PC-9 (cell line): ENCODE results near the gene FAM169A. TPM values are rescaled to one million over a fixed set of nuclear protein-coding genes. Genes with fewer than 3 reads are reported as not detected.

Experiments used
- BruUV-seq: library from RNA; stranded (reverse); fragments of 400-500 nt; replicated peaks from 2 replicates; lab custom pipeline; 2021; lab: Mats Ljungman, UMichigan
- CTCF ChIA-PET: fragments of 300-600 bp; sonication (Branson Sonifier 250); formaldehyde crosslinking; loops from one replicate; lab custom pipeline; 2022; ENCODE audit warnings: antibody characterized with exemption; lab: Charles Lee
- POLR2A ChIA-PET: fragments of 300-600 bp; sonication (Branson Sonifier 250); formaldehyde crosslinking; loops from one replicate; lab custom pipeline; 2022; ENCODE audit warnings: antibody characterized with exemption; ENCODE audit not compliant: unreplicated experiment; lab: Charles Lee
- DNase-seq, 2 experiments: peaks; one replicate each; pipeline versions ENCODE4 v3.0.0 to v3.0.0-alpha.2; 2015 to 2022; ENCODE audit warnings: mixed read lengths in 1 of 2
- H2AFZ ChIP-seq: fragments of 200-600 bp; sonication (generic); 2 replicates; pipeline ENCODE4 v1.8.1; 2017; ENCODE audit warnings: antibody characterized with exemption
- H3F3A ChIP-seq: fragments of 200-600 bp; sonication (generic); 2 replicates; pipeline ENCODE4 v1.8.1; 2017; ENCODE audit warnings: antibody characterized with exemption, mild to moderate bottlenecking, low read depth; ENCODE audit not compliant: insufficient read depth
- H3K27ac ChIP-seq: fragments of 200-600 bp; sonication (generic); 2 replicates; pipeline ENCODE4 v1.6.1; 2016; ENCODE audit warnings: mixed run types
- H3K27me3 ChIP-seq: fragments of 200-600 bp; sonication (generic); 2 replicates; pipeline ENCODE4 v1.6.1; 2016; ENCODE audit warnings: low read depth, mixed run types; ENCODE audit not compliant: insufficient read depth
- H3K36me3 ChIP-seq: fragments of 200-600 bp; sonication (generic); 2 replicates; pipeline ENCODE4 v1.6.1; 2016; ENCODE audit warnings: low read depth, mixed run types
- H3K4me1 ChIP-seq: fragments of 200-600 bp; sonication (generic); replicated peaks from 2 replicates; pipeline ENCODE4 v1.6.1; 2016; ENCODE audit warnings: mixed run types; ENCODE audit not compliant: insufficient read depth
- H3K4me2 ChIP-seq: fragments of 200-600 bp; sonication (generic); 2 replicates; pipeline ENCODE4 v1.6.1; 2017; ENCODE audit warnings: mixed run types
- H3K4me3 ChIP-seq: fragments of 200-600 bp; sonication (generic); 2 replicates; pipeline ENCODE4 v1.6.1; 2016; ENCODE audit warnings: mixed run types
- H3K79me2 ChIP-seq: fragments of 200-600 bp; sonication (generic); 2 replicates; pipeline ENCODE4 v1.6.1; 2017; ENCODE audit warnings: low read depth, mixed run types
- H3K9me2 ChIP-seq: fragments of 200-600 bp; sonication (generic); 2 replicates; pipeline ENCODE4 v1.8.1; 2017; ENCODE audit warnings: mild to moderate bottlenecking; ENCODE audit not compliant: insufficient read depth
- H3K9me3 ChIP-seq: fragments of 200-600 bp; sonication (generic); 2 replicates; pipeline ENCODE4 v1.8.1; 2016; ENCODE audit warnings: low read depth; ENCODE audit not compliant: insufficient read depth
- H4K20me1 ChIP-seq: fragments of 200-600 bp; sonication (generic); 2 replicates; pipeline ENCODE4 v1.8.1; 2017; ENCODE audit not compliant: insufficient read depth
- EZH2 ChIP-seq: fragments of 200-600 bp; sonication (generic); IDR thresholded peaks from 2 replicates; pipeline ENCODE4 v1.8.0; 2017; ENCODE audit warnings: antibody characterized with exemption, low read depth
- intact Hi-C: fragments of 100-400 bp; cut with micrococcal nuclease; formaldehyde crosslinking; loops from one replicate; pipeline ENCODE4 v1.10.0; 2022; ENCODE audit not compliant: unreplicated experiment
- total RNA-seq: library from RNA; stranded (reverse); gene quantifications from 2 replicates; pipeline ENCODE4 v1.2.3, GENCODE V29; 2021
- TF ChIP-seq, protein P1 (sequence below): fragments of 200-600 bp; sonication (generic); conservative IDR thresholded peaks from 2 replicates; pipeline ENCODE4 v1.6.1; 2017; ENCODE audit warnings: mixed run types, antibody characterized with exemption, mild to moderate bottlenecking, moderate library complexity

Gene FAM169A
- total RNA-seq, 1 experiment from 2014 or later, result 2.1 TPM

DNA sequence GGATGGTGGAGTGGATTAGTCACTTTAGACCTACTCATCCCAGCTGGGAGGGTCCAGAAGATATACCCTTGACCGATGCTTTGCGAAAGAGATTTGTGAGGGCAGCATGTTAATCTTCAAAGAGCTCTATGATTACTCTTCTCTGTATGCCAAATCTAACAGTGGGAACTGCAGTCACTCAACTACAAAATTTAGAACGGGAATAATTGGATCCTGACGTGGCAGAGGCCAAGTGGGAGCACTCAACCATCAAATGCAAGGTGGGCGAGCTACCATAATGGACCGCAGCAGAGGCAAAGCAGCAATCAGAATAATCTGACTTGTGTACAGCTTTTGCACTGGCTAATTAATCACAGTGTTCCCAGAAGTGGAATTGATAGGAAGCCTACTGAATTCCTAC is 78.8 kb downstream of the FAM169A start:
- Histone ChIP-seq H3K4me1 (no peaks in the 10 kb centered on the region), H3K4me3 (no peak overlapping the region), H4K20me1 (no peaks in the 10 kb centered on the region), H3F3A (no peaks in the 10 kb centered on the region), H3K79me2 (no peaks in the 10 kb centered on the region), H3K9me3 (no peaks in the 10 kb centered on the region), H2AFZ (no peak overlapping the region), H3K4me2 (no peak overlapping the region), H3K36me3 (no peaks in the 10 kb centered on the region), H3K9me2 (no peaks in the 10 kb centered on the region), H3K27me3 (no peaks in the 10 kb centered on the region), H3K27ac (no peak overlapping the region)
- no peak for DNase-seq
- intact Hi-C loops, result no loop called here
- no peak for TF ChIP-seq EZH2
- TF ChIP-seq, protein P1, sequence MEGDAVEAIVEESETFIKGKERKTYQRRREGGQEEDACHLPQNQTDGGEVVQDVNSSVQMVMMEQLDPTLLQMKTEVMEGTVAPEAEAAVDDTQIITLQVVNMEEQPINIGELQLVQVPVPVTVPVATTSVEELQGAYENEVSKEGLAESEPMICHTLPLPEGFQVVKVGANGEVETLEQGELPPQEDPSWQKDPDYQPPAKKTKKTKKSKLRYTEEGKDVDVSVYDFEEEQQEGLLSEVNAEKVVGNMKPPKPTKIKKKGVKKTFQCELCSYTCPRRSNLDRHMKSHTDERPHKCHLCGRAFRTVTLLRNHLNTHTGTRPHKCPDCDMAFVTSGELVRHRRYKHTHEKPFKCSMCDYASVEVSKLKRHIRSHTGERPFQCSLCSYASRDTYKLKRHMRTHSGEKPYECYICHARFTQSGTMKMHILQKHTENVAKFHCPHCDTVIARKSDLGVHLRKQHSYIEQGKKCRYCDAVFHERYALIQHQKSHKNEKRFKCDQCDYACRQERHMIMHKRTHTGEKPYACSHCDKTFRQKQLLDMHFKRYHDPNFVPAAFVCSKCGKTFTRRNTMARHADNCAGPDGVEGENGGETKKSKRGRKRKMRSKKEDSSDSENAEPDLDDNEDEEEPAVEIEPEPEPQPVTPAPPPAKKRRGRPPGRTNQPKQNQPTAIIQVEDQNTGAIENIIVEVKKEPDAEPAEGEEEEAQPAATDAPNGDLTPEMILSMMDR, result no peak
- no TSS peak for BruUV-seq
- POLR2A ChIA-PET, result no interaction called here
- CTCF ChIA-PET, result no interaction called here

DNA sequence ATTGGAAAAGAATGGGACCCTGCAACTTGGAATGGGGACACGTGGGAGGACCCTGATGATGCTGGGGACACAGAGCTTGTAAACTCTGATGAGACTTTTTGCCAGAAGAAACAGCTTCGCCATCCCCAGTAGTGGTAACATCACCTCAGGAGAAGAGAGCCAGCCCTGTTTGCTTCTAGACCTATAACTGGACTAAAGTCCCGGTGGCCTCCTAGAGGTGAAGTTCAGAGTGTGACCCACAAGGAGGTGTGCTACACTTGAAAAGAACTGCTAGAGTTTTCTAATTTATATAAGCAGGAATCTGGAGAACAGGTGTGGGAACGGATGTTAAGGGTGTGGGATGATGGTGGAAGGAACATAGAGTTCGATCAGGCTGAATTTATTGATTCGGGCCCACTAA is 79.3 kb downstream of the FAM169A start:
- no peak overlapping the region for H2AFZ ChIP-seq
- no peaks in the 10 kb centered on the region for H3K79me2 ChIP-seq
- H3K4me2 ChIP-seq, result no peak overlapping the region
- no peaks in the 10 kb centered on the region for H3F3A ChIP-seq
- H3K4me3 ChIP-seq, result no peak overlapping the region
- no peak for TF ChIP-seq EZH2
- TF ChIP-seq, protein P1, result no peak
- H3K4me1 ChIP-seq, result no peaks in the 10 kb centered on the region
- H3K27me3 ChIP-seq, result no peaks in the 10 kb centered on the region
- intact Hi-C loops, result no loop called here
- no peaks in the 10 kb centered on the region for H3K9me2 ChIP-seq
- no peaks in the 10 kb centered on the region for H3K9me3 ChIP-seq
- no TSS peak for BruUV-seq
- ChIA-PET CTCF (no interaction called here), POLR2A (no interaction called here)
- H3K36me3 ChIP-seq, result no peaks in the 10 kb centered on the region
- H3K27ac ChIP-seq, result no peak overlapping the region
- no peaks in the 10 kb centered on the region for H4K20me1 ChIP-seq
- no peak for DNase-seq

DNA sequence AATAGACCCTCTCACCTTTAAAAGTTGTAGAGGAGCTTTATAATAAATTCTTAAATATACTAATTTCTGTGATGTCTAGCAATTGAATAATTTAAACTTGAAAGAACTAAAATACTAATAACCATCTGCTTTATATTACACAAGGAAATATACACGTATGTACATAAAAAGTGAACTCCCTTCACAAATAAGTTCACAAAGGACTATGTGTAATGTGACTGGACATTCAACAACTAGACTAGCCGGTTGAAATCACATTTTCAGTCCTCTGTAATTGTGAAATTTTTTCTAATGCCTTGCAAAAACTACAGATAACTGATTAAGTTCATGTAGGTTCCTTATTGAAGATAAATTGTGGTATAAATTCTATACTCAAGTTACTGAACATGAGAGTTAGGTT is 87.6 kb downstream of the FAM169A start:
- H3F3A ChIP-seq, result peaks cover 19% of the 10 kb centered on the region
- POLR2A ChIA-PET, result no interaction called here
- no peak overlapping the region for H3K4me3 ChIP-seq
- H3K9me2 ChIP-seq, result no peaks in the 10 kb centered on the region
- no peak for DNase-seq
- TF ChIP-seq, protein P1, result no peak
- TF ChIP-seq EZH2, result no peak
- no peak overlapping the region for H3K4me2 ChIP-seq
- no peaks in the 10 kb centered on the region for H4K20me1 ChIP-seq
- no peaks in the 10 kb centered on the region for H3K9me3 ChIP-seq
- H3K27ac ChIP-seq, result no peak overlapping the region
- no peaks in the 10 kb centered on the region for H3K79me2 ChIP-seq
- H3K27me3 ChIP-seq, result no peaks in the 10 kb centered on the region
- CTCF ChIA-PET, result no interaction called here
- H3K36me3 ChIP-seq, result peaks cover 17% of the 10 kb centered on the region; the same call in 1 of the 2 replicates
- BruUV-seq, result no TSS peak
- intact Hi-C loops, result no loop called here
- H3K4me1 ChIP-seq, result no peaks in the 10 kb centered on the region
- no peak overlapping the region for H2AFZ ChIP-seq
